Spleen (tissue), 11 donors: ENCODE measurements around the gene MYOCD. TPM values are rescaled to one million over a fixed set of nuclear protein-coding genes. Genes with fewer than 3 reads are reported as not detected.
A peak's percentile ranks its signal among the peaks of the same experiment; 100 is the strongest.

Experiments used
- DNase-seq: peaks from one replicate; pipeline ENCODE4 v3.0.0-alpha.2; 2020
- H3K27ac ChIP-seq, 8 donors: fragments of 200-600 bp; sonication (generic) in 7 of 8; 1 replicate in 4 of 8; 2 replicates in 4 of 8; pipeline versions ENCODE4 v1.5.0 to v1.8.0; 2016 to 2021; ENCODE audit warnings: inconsistent platforms in 4 of 8, mild to moderate bottlenecking in 4 of 8, moderate library complexity in 1 of 8
- H3K27me3 ChIP-seq, 7 donors: fragments of 200-600 bp; sonication (generic) in 6 of 7; replicated peaks in 1 of 7; 1 replicate in 4 of 7; 2 replicates in 3 of 7; pipeline versions ENCODE4 v1.5.0 to v1.8.0; 2016 to 2021; ENCODE audit warnings: inconsistent platforms in 3 of 7, mild to moderate bottlenecking in 1 of 7
- H3K36me3 ChIP-seq, 6 donors: fragments of 200-600 bp; sonication (generic) in 5 of 6; 1 replicate in 4 of 6; 2 replicates in 2 of 6; pipeline versions ENCODE4 v1.5.0 to v1.8.0; 2016 to 2021; ENCODE audit warnings: inconsistent platforms in 2 of 6
- H3K4me1 ChIP-seq, 6 donors: fragments of 200-600 bp; sonication (generic) in 5 of 6; 1 replicate in 3 of 6; 2 replicates in 3 of 6; pipeline versions ENCODE4 v1.5.0 to v1.8.0; 2016 to 2021; ENCODE audit warnings: inconsistent platforms in 3 of 6
- H3K4me3 ChIP-seq, 8 donors: fragments of 200-600 bp; sonication (generic) in 7 of 8; 1 replicate in 4 of 8; 2 replicates in 4 of 8; pipeline versions ENCODE4 v1.5.0 to v1.8.0; 2016 to 2021; ENCODE audit warnings: inconsistent platforms in 4 of 8, mild to moderate bottlenecking in 4 of 8, moderate library complexity in 2 of 8
- H3K9me3 ChIP-seq, 8 donors: fragments of 200-600 bp; sonication (generic) in 7 of 8; 1 replicate in 4 of 8; 2 replicates in 4 of 8; pipeline versions ENCODE4 v1.5.0 to v1.8.0; 2016 to 2021; ENCODE audit warnings: inconsistent platforms in 4 of 8
- CTCF ChIP-seq, 11 experiments: fragments of 200-600 bp in 7 of 11; fragments of 450-650 bp in 4 of 11; sonication (generic) in 4 of 11; IDR thresholded peaks in 8 of 11; conservative IDR thresholded peaks in 3 of 11; 1 replicate in 7 of 11; 2 replicates in 4 of 11; pipeline versions ENCODE4 v1.4.0 to v1.8.0; 2016 to 2021; ENCODE audit warnings: antibody characterized with exemption in 11 of 11, inconsistent platforms in 4 of 11, mild to moderate bottlenecking in 1 of 11
- POLR2A ChIP-seq, 3 donors: fragments of 450-650 bp; IDR thresholded peaks; one replicate each; pipeline ENCODE4 v1.5.1; 2017; ENCODE audit warnings: antibody characterized with exemption in 3 of 3, mild to moderate bottlenecking in 1 of 3
- POLR2AphosphoS5 ChIP-seq, 3 donors: sonication (generic); formaldehyde crosslinking; IDR thresholded peaks; one replicate each; pipeline ENCODE4 v1.5.1; 2017; ENCODE audit warnings: antibody characterized with exemption in 3 of 3
- WGBS, 5 donors: extraction: QIAGEN DNeasy Blood & Tissue Kit in 3 of 5; methylation state at CpG; one replicate each; pipeline versions ENCODE4 v1.1.5 to v1.1.7; 2013 to 2018; 5-methylcytosine and 5-hydroxymethylcytosine counted together
- intact Hi-C: fragments of 100-400 bp; cut with DNase I; formaldehyde crosslinking; loops from one replicate; pipeline ENCODE4 v1.15.0; 2023; ENCODE audit warnings: low total_unique reads
- polyA plus RNA-seq, 3 donors: library from polyadenylated mRNA; stranded (reverse); fragments of 200-250 nt; gene quantifications; one replicate each; pipeline ENCODE4 v1.2.1, GENCODE V29; 2013
- total RNA-seq, 7 donors: library from RNA; depleted of rRNA in 3 of 7; stranded (reverse); fragments of >200 nt in 3 of 7; fragmentation: NEBNext Ultra II Directional in 4 of 7; extraction: Animal tissue kit (Norgen Biotek cat#: 25700) in 4 of 7; gene quantifications; one replicate each; pipeline versions ENCODE4 v1.1.0 to v1.2.1, GENCODE V29; 2016 to 2021
- donor health status: healthy with polysubstance abuse.
- donor health status: DM: no; HTN: no; CAD: no; lungs with moderate emphysema.
- donor health status: DM: no; HTN: no; CAD: no.
- donor health status: Bipolar disorder and iron deficiency.
- donor health status: healthy.
- donor health status: DM: no; HTN: no; CAD: no.
- donor health status: DM: yes; HTN: yes; CAD: no.

Gene MYOCD
- total and polyA plus RNA-seq, 10 donors = 0.17 to 2.5 (median 0.74) TPM

- no peak for DNase-seq
- Histone ChIP-seq H3K4me1 (peaks cover 0 to 6% (median 0%) of the 10 kb centered on the region in 6 donors), H3K4me3 (no peak overlapping the region), H3K36me3 (no peaks in the 10 kb centered on the region), H3K9me3 (no peaks in the 10 kb centered on the region), H3K27ac (no peak overlapping the region), H3K27me3 (peaks cover 0 to 15% (median 0%) of the 10 kb centered on the region in 7 donors)
- 58 to 79% (median 63%) methylated on average over 4 of the region's 4 CpGs for WGBS, 5 donors
- intact Hi-C loops = no loop called here
- TF ChIP-seq POLR2AphosphoS5 (IDR thresholded peaks at IDR 0.05) (no peak), POLR2A (IDR thresholded peaks at IDR 0.05) (no peak), CTCF (IDR thresholded peaks at IDR 0.05 in 8 of 11, conservative IDR thresholded peaks at IDR 0.05 in 3 of 11) (no peak)
These were observed 73.8 kb downstream of the MYOCD start for GRCh38 chr17:12739500-12739899.

- TF ChIP-seq CTCF (IDR thresholded peaks at IDR 0.05 in 8 of 11, conservative IDR thresholded peaks at IDR 0.05 in 3 of 11) (no peak), POLR2AphosphoS5 (IDR thresholded peaks at IDR 0.05) (no peak), POLR2A (IDR thresholded peaks at IDR 0.05) (no peak)
- no peaks in the 10 kb centered on the region for H3K9me3 ChIP-seq
- intact Hi-C loops = no loop called here
- WGBS, 5 donors = 66 to 85% (median 72%) methylated on average over 3 of the region's 3 CpGs
- peaks cover 0 to 15% (median 0%) of the 10 kb centered on the region in 7 donors for H3K27me3 ChIP-seq
- H3K36me3 ChIP-seq = no peaks in the 10 kb centered on the region
- peaks cover 0 to 6% (median 0%) of the 10 kb centered on the region in 6 donors for H3K4me1 ChIP-seq
- no peak overlapping the region for H3K27ac ChIP-seq
- DNase-seq = no peak
- H3K4me3 ChIP-seq = no peak overlapping the region
These were observed 77.4 kb downstream of the MYOCD start for GRCh38 chr17:12743046-12743445.

- WGBS, 5 donors = 83 to 87% (median 85%) methylated on average over 5 of the region's 5 CpGs
- Histone ChIP-seq H3K27ac (no peak overlapping the region), H3K4me1 (peaks cover 0 to 6% (median 0%) of the 10 kb centered on the region in 6 donors), H3K9me3 (no peaks in the 10 kb centered on the region), H3K36me3 (no peaks in the 10 kb centered on the region), H3K27me3 (peaks cover 0 to 15% (median 0%) of the 10 kb centered on the region in 7 donors), H3K4me3 (no peak overlapping the region)
- intact Hi-C loops = no loop called here
- TF ChIP-seq POLR2AphosphoS5 (IDR thresholded peaks at IDR 0.05) = no peak
- no peak for TF ChIP-seq POLR2A (IDR thresholded peaks at IDR 0.05)
- no peak for TF ChIP-seq CTCF (IDR thresholded peaks at IDR 0.05 in 8 of 11, conservative IDR thresholded peaks at IDR 0.05 in 3 of 11)
- peak; percentile 58 for DNase-seq
These were observed 78.6 kb downstream of the MYOCD start for GRCh38 chr17:12744298-12744697.

GRCh38 chr17:12744786-12745185 is 79.1 kb downstream of the MYOCD start:
- WGBS, 5 donors = 81 to 100% (median 96%) methylated on average over 1 of the region's 1 CpG
- Histone ChIP-seq H3K27me3 (peaks cover 0 to 15% (median 0%) of the 10 kb centered on the region in 7 donors), H3K36me3 (no peaks in the 10 kb centered on the region), H3K27ac (no peak overlapping the region), H3K4me1 (peaks cover 0 to 6% (median 0%) of the 10 kb centered on the region in 6 donors), H3K4me3 (no peak overlapping the region), H3K9me3 (no peaks in the 10 kb centered on the region)
- TF ChIP-seq POLR2AphosphoS5 (IDR thresholded peaks at IDR 0.05) = no peak
- no peak for TF ChIP-seq POLR2A (IDR thresholded peaks at IDR 0.05)
- TF ChIP-seq CTCF (IDR thresholded peaks at IDR 0.05 in 8 of 11, conservative IDR thresholded peaks at IDR 0.05 in 3 of 11) = no peak
- DNase-seq = no peak
- intact Hi-C loops = no loop called here
